ENCODE data around the gene IFNA14. TPM values are rescaled to one million over a fixed set of nuclear protein-coding genes. Genes with fewer than 3 reads are reported as not detected.

The IFNA14 gene
- total and polyA plus RNA-seq, 2 donors (not counting 1 experiment from before 2014, with no cell fraction given), result not detected

DNA sequence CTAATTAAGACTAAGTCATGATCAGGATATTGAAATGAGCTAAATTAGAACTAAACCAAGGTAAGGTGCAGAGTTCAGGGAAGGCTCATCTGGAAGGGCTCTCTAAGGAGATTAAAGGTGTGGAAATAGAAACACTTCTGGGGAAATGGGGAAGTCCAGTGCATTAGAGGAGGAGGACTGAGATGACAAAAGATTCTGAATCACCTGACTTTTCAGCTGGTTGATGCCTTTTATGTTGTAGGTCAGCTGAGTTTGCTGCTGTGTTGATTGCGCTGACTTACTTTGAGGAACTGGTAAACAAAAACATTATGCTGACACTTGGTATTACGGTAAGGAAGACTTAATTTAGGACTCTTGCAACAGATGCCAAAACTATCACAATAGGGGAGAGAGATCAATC, 41.5 kb upstream of the IFNA14 start:
- POLR2A ChIA-PET, result no interaction called here
- H3K9ac ChIP-seq (ENCODE audit: low read length), result no peak overlapping the region
- no peak for TF ChIP-seq EZH2 (IDR thresholded peaks at IDR 0.05; ENCODE audit: borderline replicate concordance, insufficient read depth, low read depth, low read length, poor library complexity, severe bottlenecking)
- TF ChIP-seq, protein P1, sequence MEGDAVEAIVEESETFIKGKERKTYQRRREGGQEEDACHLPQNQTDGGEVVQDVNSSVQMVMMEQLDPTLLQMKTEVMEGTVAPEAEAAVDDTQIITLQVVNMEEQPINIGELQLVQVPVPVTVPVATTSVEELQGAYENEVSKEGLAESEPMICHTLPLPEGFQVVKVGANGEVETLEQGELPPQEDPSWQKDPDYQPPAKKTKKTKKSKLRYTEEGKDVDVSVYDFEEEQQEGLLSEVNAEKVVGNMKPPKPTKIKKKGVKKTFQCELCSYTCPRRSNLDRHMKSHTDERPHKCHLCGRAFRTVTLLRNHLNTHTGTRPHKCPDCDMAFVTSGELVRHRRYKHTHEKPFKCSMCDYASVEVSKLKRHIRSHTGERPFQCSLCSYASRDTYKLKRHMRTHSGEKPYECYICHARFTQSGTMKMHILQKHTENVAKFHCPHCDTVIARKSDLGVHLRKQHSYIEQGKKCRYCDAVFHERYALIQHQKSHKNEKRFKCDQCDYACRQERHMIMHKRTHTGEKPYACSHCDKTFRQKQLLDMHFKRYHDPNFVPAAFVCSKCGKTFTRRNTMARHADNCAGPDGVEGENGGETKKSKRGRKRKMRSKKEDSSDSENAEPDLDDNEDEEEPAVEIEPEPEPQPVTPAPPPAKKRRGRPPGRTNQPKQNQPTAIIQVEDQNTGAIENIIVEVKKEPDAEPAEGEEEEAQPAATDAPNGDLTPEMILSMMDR (IDR thresholded peaks at IDR 0.05), result no peak
- Mint-ChIP-seq H3K4me1 (no peaks in the 10 kb centered on the region), H3K9me3 (ENCODE audit: insufficient read depth) (no peaks in the 10 kb centered on the region), H3K4me3 (no peak overlapping the region), H3K27ac (no peak overlapping the region), H3K27me3 (peaks cover 18% of the 10 kb centered on the region)
- no peaks in the 10 kb centered on the region for H3K36me3 ChIP-seq (replicated peaks in 1 of 2; ENCODE audit: control extremely low read depth in 1 of 2, control insufficient read depth in 1 of 2, extremely low read depth in 1 of 2, insufficient read depth in 2 of 2, low read length in 1 of 2)
- H2AFZ ChIP-seq (ENCODE audit: insufficient read depth, low read depth, low read length, poor library complexity, severe bottlenecking), result no peak overlapping the region
- H4K20me1 ChIP-seq (ENCODE audit: control insufficient read depth, insufficient read depth, low read length, poor library complexity, severe bottlenecking), result no peaks in the 10 kb centered on the region
- WGBS (ENCODE audit: insufficient coverage), result no CpG with 5 or more reads among the region's 2 CpGs
- H3K4me1 ChIP-seq (ENCODE audit: control insufficient read depth in 2 of 2, insufficient read depth in 2 of 2, low read length in 2 of 2), result no peaks in the 10 kb centered on the region
- H3K27me3 ChIP-seq (replicated peaks in 1 of 4; ENCODE audit: control extremely low read depth in 1 of 4, control insufficient read depth in 3 of 4, insufficient read depth in 4 of 4, low read length in 3 of 4), result peaks cover 0 to 12% (median 9%) of the 10 kb centered on the region in 4 experiments
- H3K9me3 ChIP-seq (ENCODE audit: control extremely low read depth in 1 of 3, control insufficient read depth in 2 of 3, insufficient read depth in 1 of 3, low read length in 2 of 3), result no peaks in the 10 kb centered on the region
- intact Hi-C loops (cut with micrococcal nuclease), result no loop called here
- CTCF ChIA-PET, result no interaction called here
- no peak overlapping the region for H3K4me2 ChIP-seq (replicated peaks; ENCODE audit: low read depth, low read length, poor library complexity, severe bottlenecking)
- no peak overlapping the region for H3K4me3 ChIP-seq (ENCODE audit: control extremely low read depth in 1 of 5, extremely low read depth in 1 of 5, insufficient read depth in 1 of 5, low read depth in 2 of 5, low read length in 4 of 5)
- no peak for ATAC-seq (ENCODE audit: low read depth)
- no peak overlapping the region for H3K27ac ChIP-seq (ENCODE audit: low read length in 2 of 2)
- no peak for DNase-seq
- no peaks in the 10 kb centered on the region for H3K79me2 ChIP-seq (ENCODE audit: control insufficient read depth, insufficient read depth, low read length)

DNA sequence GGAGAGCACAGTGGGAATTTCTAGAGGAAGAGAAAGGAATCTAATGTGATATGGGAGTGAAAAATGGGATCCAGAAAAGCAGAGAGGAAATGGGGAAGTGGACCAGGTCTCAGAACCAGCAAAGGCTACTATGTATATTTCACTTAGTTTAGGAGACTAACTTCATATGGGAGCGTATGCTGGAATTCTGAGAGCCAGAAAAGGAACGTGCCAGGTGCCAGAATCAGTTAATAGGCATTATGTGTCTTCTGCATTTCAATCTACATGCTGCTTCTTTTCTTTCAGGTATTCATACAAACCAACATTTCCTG, 28.5 kb upstream of the IFNA14 start:
- intact Hi-C loops (cut with micrococcal nuclease), result no loop called here
- Histone ChIP-seq H3K27me3 (replicated peaks in 1 of 4; ENCODE audit: control extremely low read depth in 1 of 4, control insufficient read depth in 3 of 4, insufficient read depth in 4 of 4, low read length in 3 of 4) (no peaks in the 10 kb centered on the region), H4K20me1 (ENCODE audit: control insufficient read depth, insufficient read depth, low read length, poor library complexity, severe bottlenecking) (no peaks in the 10 kb centered on the region), H3K27ac (ENCODE audit: low read length in 2 of 2) (no peak overlapping the region), H3K4me2 (replicated peaks; ENCODE audit: low read depth, low read length, poor library complexity, severe bottlenecking) (peak overlapping the region; percentile 33), H3K79me2 (ENCODE audit: control insufficient read depth, insufficient read depth, low read length) (no peaks in the 10 kb centered on the region), H2AFZ (ENCODE audit: insufficient read depth, low read depth, low read length, poor library complexity, severe bottlenecking) (peak overlapping the region; percentile 24), H3K36me3 (replicated peaks in 1 of 2; ENCODE audit: control extremely low read depth in 1 of 2, control insufficient read depth in 1 of 2, extremely low read depth in 1 of 2, insufficient read depth in 2 of 2, low read length in 1 of 2) (no peaks in the 10 kb centered on the region), H3K9ac (ENCODE audit: low read length) (peak overlapping the region; percentile 22), H3K9me3 (ENCODE audit: control extremely low read depth in 1 of 3, control insufficient read depth in 2 of 3, insufficient read depth in 1 of 3, low read length in 2 of 3) (no peaks in the 10 kb centered on the region), H3K4me1 (ENCODE audit: control insufficient read depth in 2 of 2, insufficient read depth in 2 of 2, low read length in 2 of 2) (peaks cover 5 to 8% of the 10 kb centered on the region in 2 donors), H3K4me3 (ENCODE audit: control extremely low read depth in 1 of 5, extremely low read depth in 1 of 5, insufficient read depth in 1 of 5, low read depth in 2 of 5, low read length in 4 of 5) (no peak overlapping the region)
- Mint-ChIP-seq H3K4me1 (peaks cover 18% of the 10 kb centered on the region), H3K9me3 (ENCODE audit: insufficient read depth) (peaks cover 7% of the 10 kb centered on the region), H3K27ac (no peak overlapping the region), H3K4me3 (no peak overlapping the region), H3K27me3 (peaks cover 27% of the 10 kb centered on the region)
- CTCF ChIA-PET, result no interaction called here
- DNase-seq (no peak), ATAC-seq (ENCODE audit: low read depth) (no peak)
- POLR2A ChIA-PET, result no interaction called here
- 20% methylated on average over 1 of the region's 2 CpGs for WGBS (ENCODE audit: insufficient coverage)
- TF ChIP-seq EZH2 (IDR thresholded peaks at IDR 0.05; ENCODE audit: borderline replicate concordance, insufficient read depth, low read depth, low read length, poor library complexity, severe bottlenecking), result no peak
- TF ChIP-seq, protein P1 (IDR thresholded peaks at IDR 0.05), result no peak

All from B cell (primary cell).